ENCODE measurements around the gene GSTA4.
"Not testable (repeated sequence)": the region's sequence is repeated elsewhere in the genome, so short reads cannot be mapped to it uniquely, and the experiment has no call there.

DNA sequence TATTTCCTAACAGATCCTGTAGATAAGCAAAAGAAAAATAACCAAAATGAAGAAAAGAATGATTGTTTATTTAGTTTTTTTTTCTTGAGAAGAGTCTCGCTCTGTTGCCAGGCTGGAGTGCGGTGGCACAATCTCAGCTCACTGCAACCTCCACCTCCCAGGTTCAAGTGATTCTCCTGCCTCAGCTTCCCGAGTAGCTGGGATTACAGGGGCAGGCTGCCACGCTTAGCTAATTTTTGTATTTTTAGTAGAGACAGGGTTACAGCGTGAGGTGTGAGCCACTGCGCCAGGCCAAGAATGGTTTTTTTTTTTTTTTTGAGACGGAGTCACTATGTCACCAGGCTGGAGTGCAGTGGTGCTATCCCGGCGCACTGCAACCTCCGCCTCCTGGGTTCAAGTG, 52.3 kb downstream of the GSTA4 start:
- TF ChIP-seq EZH2phosphoT487 (IDR thresholded peaks at IDR 0.05; ENCODE audit: unreplicated experiment); CTCF (conservative IDR thresholded peaks at IDR 0.05; ENCODE audit: low read depth in 2 of 2): not testable (repeated sequence)
